WTC11 (cell line): ENCODE results near the gene LAMC3. TPM values are rescaled to one million over a fixed set of nuclear protein-coding genes. Genes with fewer than 3 reads are reported as not detected.

Experiments used
- ATAC-seq: fragments of 200-7000 bp; cut with Tn5 transposase; 2 replicates; pipeline ENCODE4 v1.10.0; 2021; ENCODE audit warnings: mild to moderate bottlenecking, moderate library complexity
- CTCF ChIA-PET: fragments of 300-600 bp; sonication (Branson Sonifier 250); formaldehyde crosslinking; loops from one replicate; lab custom pipeline; 2021; ENCODE audit warnings: antibody characterized with exemption; lab: Charles Lee
- POLR2A ChIA-PET: fragments of 350-600 bp; sonication (Branson Sonifier 250); formaldehyde crosslinking; loops from one replicate; lab custom pipeline; 2021; ENCODE audit warnings: antibody characterized with exemption; lab: Charles Lee
- DNase-seq: peaks from one replicate; pipeline ENCODE4 v3.0.0; 2021; ENCODE audit warnings: low spot score
- H3K27ac Mint-ChIP-seq: 2 replicates; pipeline ENCODE4 v1.8.0; 2021; ENCODE audit warnings: mixed read lengths
- H3K27me3 Mint-ChIP-seq: 2 replicates; pipeline ENCODE4 v1.8.0; 2021; ENCODE audit warnings: low read depth, mild to moderate bottlenecking, moderate library complexity, mixed read lengths
- H3K36me3 Mint-ChIP-seq: 2 replicates; pipeline ENCODE4 v1.8.0; 2021; ENCODE audit warnings: mixed read lengths
- H3K4me1 Mint-ChIP-seq: 2 replicates; pipeline ENCODE4 v1.8.0; 2022; ENCODE audit warnings: mixed read lengths
- H3K4me3 Mint-ChIP-seq: 2 replicates; pipeline ENCODE4 v1.8.0; 2021; ENCODE audit warnings: mild to moderate bottlenecking, moderate library complexity, mixed read lengths
- H3K9me3 Mint-ChIP-seq: 2 replicates; pipeline ENCODE4 v1.8.0; 2021; ENCODE audit warnings: mixed read lengths
- ATF1 ChIP-seq: sonication (generic); formaldehyde crosslinking; IDR thresholded peaks from 2 replicates; pipeline ENCODE4 v1.8.1; 2023; ENCODE audit warnings: mild to moderate bottlenecking, moderate library complexity, missing genetic modification reagents
- ATF3 ChIP-seq: sonication (generic); formaldehyde crosslinking; conservative IDR thresholded peaks from 2 replicates; pipeline ENCODE4 v1.8.1; 2022; ENCODE audit warnings: mild to moderate bottlenecking, missing genetic modification reagents
- ATF6 ChIP-seq: sonication (generic); formaldehyde crosslinking; IDR thresholded peaks from 2 replicates; pipeline ENCODE4 v1.8.1; 2023; ENCODE audit warnings: mild to moderate bottlenecking, missing genetic modification reagents
- CTCF ChIP-seq: fragments of 200-600 bp; IDR thresholded peaks from 2 replicates; pipeline ENCODE4 v1.8.0; 2022; ENCODE audit warnings: antibody characterized with exemption
- E2F5 ChIP-seq: sonication (generic); formaldehyde crosslinking; IDR thresholded peaks from 2 replicates; pipeline ENCODE4 v1.8.1; 2022; ENCODE audit warnings: mild to moderate bottlenecking, moderate library complexity, missing genetic modification reagents
- ELF4 ChIP-seq: sonication (generic); formaldehyde crosslinking; IDR thresholded peaks from 2 replicates; pipeline ENCODE4 v1.8.1; 2022; ENCODE audit warnings: low read depth, mild to moderate bottlenecking, moderate library complexity, missing genetic modification reagents
- ESRRA ChIP-seq: sonication (generic); formaldehyde crosslinking; IDR thresholded peaks from 2 replicates; pipeline ENCODE4 v1.8.1; 2022; ENCODE audit warnings: mild to moderate bottlenecking, missing genetic modification reagents, borderline replicate concordance
- HMGXB4 ChIP-seq: sonication (generic); formaldehyde crosslinking; IDR thresholded peaks from 2 replicates; pipeline ENCODE4 v1.8.1; 2023; ENCODE audit warnings: mild to moderate bottlenecking, moderate library complexity, missing genetic modification reagents
- IRF1 ChIP-seq: sonication (generic); formaldehyde crosslinking; IDR thresholded peaks from 2 replicates; pipeline ENCODE4 v1.8.0; 2023; ENCODE audit warnings: missing genetic modification reagents
- IRF2 ChIP-seq: sonication (generic); formaldehyde crosslinking; IDR thresholded peaks from 2 replicates; pipeline ENCODE4 v1.8.0; 2022; ENCODE audit warnings: low read depth, missing genetic modification reagents, borderline replicate concordance
- MYBL2 ChIP-seq: sonication (generic); formaldehyde crosslinking; IDR thresholded peaks from 2 replicates; pipeline ENCODE4 v1.8.1; 2023; ENCODE audit warnings: mild to moderate bottlenecking, moderate library complexity, missing genetic modification reagents
- NFE2L1 ChIP-seq: sonication (generic); formaldehyde crosslinking; IDR thresholded peaks from 2 replicates; pipeline ENCODE4 v1.8.1; 2023; ENCODE audit warnings: missing genetic modification reagents
- NFYB ChIP-seq: sonication (generic); formaldehyde crosslinking; conservative IDR thresholded peaks from 2 replicates; pipeline ENCODE4 v1.8.0; 2022; ENCODE audit warnings: low read depth, missing genetic modification reagents
- USF2 ChIP-seq: sonication (generic); formaldehyde crosslinking; IDR thresholded peaks from 2 replicates; pipeline ENCODE4 v1.8.1; 2023; ENCODE audit warnings: mild to moderate bottlenecking, missing genetic modification reagents, moderate library complexity
- ZNF423 ChIP-seq: fragments of 250-450 bp; sonication (Bioruptor Pico); IDR thresholded peaks from 2 replicates; pipeline ENCODE4 v2.1.2; 2022; ENCODE audit warnings: mild to moderate bottlenecking, moderate library complexity
- ZNF425 ChIP-seq: fragments of 250-450 bp; sonication (Bioruptor Pico); conservative IDR thresholded peaks from 2 replicates; pipeline ENCODE4 v1.9.0; 2021; ENCODE audit warnings: mild to moderate bottlenecking
- ZNF512 ChIP-seq: sonication (generic); formaldehyde crosslinking; IDR thresholded peaks from 2 replicates; pipeline ENCODE4 v1.8.1; 2022; ENCODE audit warnings: missing genetic modification reagents, borderline replicate concordance
- total RNA-seq: library from RNA; stranded (reverse); gene quantifications from 3 replicates; pipeline ENCODE4 v1.2.3, GENCODE V29; 2021

Gene LAMC3
- total RNA-seq, 1 experiment from 2014 or later: 50.9 TPM

GRCh38 chr9:131116281-131117120 is 107.5 kb downstream of the LAMC3 start:
- Mint-ChIP-seq H3K36me3 (peaks cover 61% of the 10 kb centered on the region), H3K4me3 (no peak overlapping the region), H3K9me3 (no peaks in the 10 kb centered on the region), H3K27me3 (no peaks in the 10 kb centered on the region), H3K4me1 (no peaks in the 10 kb centered on the region), H3K27ac (no peak overlapping the region)
- ChIA-PET POLR2A (no interaction called here), CTCF (interaction anchor here (0.7 kb wide), 1 partner anchor 88 kb away, joined by 3 read pairs; no protein-coding TSS in a partner anchor)
- DNase-seq: no peak
- no peak for ATAC-seq
- no peak for TF ChIP-seq CTCF
- TF ChIP-seq ZNF423 (CRISPR knock-in tag): no peak
- no peak for TF ChIP-seq MYBL2 (CRISPR knock-in tag)
- TF ChIP-seq ZNF425 (CRISPR knock-in tag): no peak
- TF ChIP-seq ATF3 (CRISPR knock-in tag): no peak
- no peak for TF ChIP-seq NFYB (CRISPR knock-in tag)
- no peak for TF ChIP-seq NFE2L1
- TF ChIP-seq ATF6 (CRISPR knock-in tag): no peak
- TF ChIP-seq ATF1 (CRISPR knock-in tag): no peak
- TF ChIP-seq HMGXB4: no peak
- no peak for TF ChIP-seq E2F5 (CRISPR knock-in tag)
- TF ChIP-seq IRF2: no peak
- no peak for TF ChIP-seq ESRRA (CRISPR knock-in tag)
- no peak for TF ChIP-seq ZNF512
- TF ChIP-seq IRF1 (CRISPR knock-in tag): no peak
- no peak for TF ChIP-seq USF2 (CRISPR knock-in tag)
- no peak for TF ChIP-seq ELF4 (CRISPR knock-in tag)
